HG03521 (cell line): ENCODE data around the gene DCPS.
"Not testable (repeated sequence)": the region's sequence is repeated elsewhere in the genome, so short reads cannot be mapped to it uniquely, and the experiment has no call there.

Experiments used
- ATAC-seq: cut with Tn5 transposase; IDR thresholded peaks from one replicate; pipeline ENCODE4 v1.9.1; 2021; ENCODE audit warnings: mild to moderate bottlenecking, moderate library complexity; ENCODE audit not compliant: unreplicated experiment

DCPS gene

DNA sequence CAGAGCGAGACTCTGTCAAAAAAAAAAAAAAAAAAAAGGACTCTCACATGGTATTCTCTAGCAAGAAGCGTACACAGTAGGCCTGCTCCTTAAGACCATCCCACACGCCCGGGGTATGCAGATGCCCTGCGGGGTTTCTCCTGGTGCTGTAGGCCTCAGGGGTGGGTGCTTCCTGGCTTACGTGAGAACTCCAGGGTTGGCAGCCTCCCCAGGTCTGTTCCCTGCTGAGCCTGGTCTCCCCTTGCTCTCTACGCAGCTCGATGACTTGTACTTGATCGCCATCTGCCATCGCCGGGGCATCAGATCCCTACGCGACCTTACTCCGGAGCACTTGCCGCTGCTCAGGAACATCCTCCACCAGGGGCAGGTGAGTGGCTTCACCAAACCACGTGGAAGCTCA lies 39.2 kb downstream of the DCPS start:
- ATAC-seq: no peak

DNA sequence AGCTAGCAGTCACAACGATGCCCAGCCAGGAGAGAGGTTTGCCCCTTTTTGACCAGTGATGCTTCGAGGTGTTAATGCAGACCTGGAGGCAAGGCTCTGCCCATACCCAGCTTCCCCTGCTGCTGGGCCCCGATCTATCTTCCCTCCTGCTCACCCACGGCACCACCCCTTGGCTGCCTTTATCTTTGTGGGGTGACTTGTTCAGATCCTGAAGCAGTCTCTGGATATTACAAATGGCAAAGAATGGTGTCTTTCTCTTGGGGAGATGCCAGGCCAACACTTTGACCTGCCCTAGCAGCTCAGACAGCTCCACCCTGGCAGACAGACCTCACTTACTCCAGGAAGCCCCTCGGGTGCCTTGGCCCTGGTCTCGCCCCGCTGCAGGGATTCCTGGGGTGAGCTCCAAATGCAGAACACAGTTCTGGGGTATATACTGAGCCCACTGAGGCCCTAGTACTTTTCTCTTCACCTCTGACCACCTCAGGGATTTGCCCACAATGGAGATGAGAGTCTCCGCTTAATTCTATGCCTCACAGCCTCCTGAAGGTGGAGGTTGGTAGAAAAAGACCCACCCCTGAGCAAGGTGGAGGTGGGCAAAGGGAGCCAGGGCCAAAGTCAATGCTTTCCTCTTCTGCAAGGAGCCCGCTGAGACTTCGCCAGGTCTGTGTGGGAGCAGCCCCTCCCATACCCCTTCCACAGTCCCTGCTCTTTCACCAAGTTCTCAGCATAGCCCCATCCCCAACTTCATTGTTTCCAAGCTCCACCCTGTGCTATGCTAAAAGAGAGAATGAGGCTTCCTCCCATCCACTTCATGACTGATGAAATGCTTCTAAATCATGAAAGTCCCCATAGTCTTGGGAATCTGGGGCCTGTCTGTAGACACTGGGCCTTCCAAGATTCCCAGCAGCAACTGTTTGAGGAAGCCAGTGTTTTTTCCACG lies 40.6 kb downstream of the DCPS start:
- no peak for ATAC-seq

DNA sequence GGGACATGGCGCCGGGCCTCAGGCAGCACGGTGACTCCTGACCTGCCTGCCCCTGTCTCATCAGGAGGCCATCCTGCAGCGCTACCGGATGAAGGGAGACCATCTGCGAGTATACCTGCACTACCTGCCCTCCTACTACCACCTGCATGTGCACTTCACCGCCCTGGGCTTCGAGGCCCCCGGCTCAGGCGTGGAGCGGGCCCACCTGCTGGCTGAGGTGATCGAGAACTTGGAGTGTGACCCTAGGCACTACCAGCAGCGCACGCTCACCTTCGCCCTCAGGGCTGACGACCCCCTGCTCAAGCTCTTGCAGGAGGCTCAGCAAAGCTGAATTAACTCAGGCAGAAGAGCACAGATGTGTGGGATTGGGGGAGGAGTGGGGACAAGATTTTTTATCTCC lies 41.4 kb downstream of the DCPS start:
- ATAC-seq: no peak

DNA sequence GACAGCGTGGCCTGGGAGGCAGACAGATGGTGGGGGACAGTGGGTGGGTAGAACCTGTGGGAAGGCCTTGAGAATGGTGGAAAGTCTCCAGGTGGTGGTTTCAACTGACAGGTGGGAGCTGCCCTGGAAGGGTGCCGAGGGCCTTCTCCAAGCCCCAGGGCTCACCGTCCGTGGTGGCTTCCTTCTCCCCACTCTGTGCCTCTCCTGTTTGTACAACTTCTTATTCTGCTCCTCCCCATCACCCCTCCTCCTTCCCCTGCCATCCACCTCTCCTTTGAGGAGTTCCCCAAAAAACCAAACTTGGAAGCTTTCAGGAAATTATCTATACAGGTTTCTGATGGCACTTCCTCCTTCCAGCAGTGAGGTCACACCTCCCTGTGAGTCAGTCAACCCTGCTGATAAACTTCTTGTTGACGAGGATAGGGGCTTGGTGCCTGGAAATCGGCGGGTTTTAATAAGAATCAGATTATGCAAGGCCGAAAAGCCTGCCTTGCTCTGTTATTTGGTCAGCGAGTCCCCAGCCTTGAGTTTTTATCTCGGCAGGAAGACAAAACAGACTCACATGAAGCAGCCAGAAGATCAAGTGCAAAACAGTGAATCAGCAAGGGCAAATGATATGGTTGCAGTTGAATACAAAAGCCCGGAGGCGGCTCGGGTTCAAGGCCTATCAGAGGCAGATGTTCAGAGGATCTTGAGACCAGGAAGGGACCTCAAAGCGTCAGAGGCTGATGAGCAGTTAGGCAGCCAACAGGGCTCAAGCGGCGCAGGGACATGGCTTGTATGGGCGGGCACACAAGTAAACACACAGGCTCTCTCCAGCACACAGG lies 42.1 kb downstream of the DCPS start:
- no peak for ATAC-seq

DNA sequence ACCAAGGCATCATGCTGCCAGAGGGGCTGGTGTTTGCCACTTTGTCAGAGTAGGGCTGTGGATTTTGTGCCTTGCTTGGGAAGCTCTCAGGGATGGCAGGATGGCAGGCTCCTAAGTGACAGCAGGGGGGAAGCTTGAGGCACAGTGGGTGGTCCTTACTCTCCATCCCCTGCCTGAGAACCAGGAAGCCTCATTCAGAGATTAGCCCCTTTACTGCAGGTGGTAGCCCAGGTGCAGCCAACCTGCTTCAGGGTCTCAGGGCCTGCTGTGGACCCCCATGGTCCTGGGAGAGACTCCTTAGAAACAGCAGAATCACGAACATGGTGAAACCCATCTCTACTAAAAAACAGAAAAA lies 42.7 kb downstream of the DCPS start:
- ATAC-seq: no peak

DNA sequence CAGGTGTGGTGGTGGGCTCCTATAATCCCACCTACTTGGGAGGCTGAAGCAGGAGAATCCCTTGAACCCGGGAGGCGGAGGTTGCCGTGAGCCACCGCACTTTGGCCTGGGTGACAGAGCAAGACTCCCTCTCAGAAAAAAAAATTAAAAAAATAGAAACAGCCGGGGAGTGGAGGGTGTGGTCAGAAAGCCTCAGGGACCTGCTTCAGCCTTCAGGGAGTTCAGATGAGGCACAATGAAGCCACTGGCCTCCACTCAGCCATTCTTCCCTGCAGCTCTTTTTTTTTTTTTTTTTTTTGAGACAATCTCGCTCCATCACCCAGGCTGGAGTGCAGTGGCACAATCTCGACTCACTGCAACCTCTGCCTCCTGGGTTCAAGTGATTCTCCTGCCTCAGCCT lies 43.1 kb downstream of the DCPS start:
- not testable (repeated sequence) for ATAC-seq

DNA sequence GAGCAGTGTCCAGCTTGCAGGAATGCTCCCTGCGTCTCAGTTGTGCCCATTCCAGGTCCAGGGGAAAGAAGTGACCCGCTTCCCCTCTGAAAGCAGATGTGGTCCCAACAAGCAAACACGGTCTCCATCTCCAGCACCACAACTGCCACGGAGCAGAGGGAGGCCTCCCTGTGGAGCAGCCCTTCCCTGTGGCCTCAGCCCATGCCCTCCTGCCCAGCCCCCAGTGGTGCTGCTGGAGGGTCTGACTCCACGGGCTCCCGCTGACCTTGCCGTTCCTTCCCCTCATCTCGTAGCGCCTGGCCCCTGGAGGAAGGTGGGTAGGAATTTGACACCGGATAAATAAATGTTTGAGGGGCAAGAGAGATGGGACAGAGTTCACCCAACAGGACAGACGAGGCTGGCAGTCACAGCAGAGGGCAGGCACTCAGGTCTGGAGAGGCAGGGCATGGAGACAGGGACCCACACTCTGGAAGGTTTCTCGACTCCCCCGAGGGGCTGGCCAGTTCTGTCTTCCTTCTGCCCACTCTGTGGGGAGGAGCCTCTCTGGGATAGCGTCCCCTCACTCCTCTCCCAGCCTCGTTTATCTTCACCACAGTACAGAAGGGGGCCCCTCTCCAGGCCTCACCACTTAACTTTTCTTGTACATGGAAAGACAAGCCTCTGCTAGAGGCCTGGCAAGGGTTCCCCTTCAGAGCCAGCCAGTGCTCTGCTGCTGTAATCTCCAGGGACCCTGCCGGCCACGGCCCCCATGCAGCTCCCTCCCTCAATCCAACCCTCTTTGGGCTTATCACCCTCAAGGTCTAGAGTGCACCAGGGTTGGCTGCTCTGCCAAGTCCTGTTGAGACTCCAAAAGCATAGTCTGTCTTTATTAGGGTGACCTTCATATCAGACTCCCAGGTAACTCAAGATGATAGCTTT lies 44.1 kb downstream of the DCPS start:
- no peak for ATAC-seq

DNA sequence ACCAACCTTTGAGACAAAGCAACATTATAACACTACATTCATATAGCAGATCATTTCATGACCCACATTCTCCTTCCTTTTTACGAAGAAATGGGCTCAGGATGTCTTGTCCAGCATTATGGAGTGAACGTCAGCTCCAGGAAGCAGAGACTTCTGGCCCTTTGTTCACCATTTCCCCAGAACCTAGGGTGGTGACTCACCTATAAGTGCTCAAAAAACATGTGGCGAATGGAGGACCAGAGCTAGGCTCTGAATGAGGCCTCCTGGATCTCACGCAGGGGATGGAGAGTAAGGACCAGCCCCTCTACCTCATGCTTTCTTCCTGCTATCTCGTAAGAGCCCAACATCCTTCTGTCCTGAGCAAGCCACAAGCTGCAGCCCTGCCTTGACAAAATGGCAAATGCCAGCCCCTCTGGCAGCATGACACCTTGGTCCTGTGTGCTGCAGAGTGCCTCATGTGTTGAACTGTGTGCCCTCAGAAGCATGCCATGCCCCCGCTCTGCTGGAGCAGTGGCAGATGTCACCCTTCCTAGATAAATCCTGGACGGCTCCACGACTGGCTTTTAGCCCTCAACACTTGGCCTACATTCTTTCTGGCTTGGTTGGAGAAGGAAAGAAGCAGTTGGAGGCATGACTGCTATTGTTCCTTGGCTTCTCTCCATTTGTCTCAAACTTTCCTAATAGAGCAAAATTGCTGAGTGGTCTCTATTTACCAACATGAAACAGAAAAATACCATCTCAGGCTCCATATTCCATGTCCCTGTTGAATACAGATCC lies 45.1 kb downstream of the DCPS start:
- ATAC-seq: no peak

DNA sequence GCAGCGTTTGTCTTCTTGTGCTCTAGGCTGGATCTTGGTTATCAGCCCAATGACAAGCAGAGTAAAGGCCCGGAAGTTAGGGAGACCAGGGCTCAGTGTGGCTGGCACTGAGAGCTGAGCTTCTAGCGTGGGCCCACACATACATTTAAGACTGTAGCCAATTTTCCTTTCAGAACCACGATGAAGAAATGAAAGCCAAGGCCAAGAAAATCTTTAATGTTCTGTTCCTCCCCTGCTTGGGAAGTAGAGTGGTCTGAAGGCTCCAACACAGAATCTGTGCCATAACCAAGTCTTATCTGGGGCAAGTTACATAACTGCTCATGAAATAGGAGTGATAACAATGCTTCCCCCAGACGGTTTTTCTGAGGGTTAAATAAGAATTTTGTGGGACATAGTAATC lies 47.0 kb downstream of the DCPS start:
- no peak for ATAC-seq

DNA sequence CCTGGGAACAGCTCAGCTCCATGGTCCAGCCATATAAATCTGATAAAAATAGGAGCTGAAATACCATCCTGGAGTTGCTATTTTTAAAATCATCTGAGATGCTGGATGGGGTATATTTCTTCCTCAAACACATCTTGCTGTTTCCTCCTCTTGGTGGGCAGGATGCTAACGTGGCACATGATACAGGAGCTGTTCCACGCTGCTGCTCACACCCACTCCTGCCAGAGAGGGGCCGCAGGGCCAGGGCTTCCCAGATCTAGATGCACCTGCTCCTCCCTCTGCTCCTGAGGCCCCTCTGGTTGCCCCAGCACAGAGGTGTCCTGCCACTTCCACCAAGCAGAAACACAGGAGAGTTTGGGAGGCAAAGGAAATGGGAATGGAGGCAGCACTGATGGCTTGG lies 48.3 kb downstream of the DCPS start:
- no peak for ATAC-seq

DNA sequence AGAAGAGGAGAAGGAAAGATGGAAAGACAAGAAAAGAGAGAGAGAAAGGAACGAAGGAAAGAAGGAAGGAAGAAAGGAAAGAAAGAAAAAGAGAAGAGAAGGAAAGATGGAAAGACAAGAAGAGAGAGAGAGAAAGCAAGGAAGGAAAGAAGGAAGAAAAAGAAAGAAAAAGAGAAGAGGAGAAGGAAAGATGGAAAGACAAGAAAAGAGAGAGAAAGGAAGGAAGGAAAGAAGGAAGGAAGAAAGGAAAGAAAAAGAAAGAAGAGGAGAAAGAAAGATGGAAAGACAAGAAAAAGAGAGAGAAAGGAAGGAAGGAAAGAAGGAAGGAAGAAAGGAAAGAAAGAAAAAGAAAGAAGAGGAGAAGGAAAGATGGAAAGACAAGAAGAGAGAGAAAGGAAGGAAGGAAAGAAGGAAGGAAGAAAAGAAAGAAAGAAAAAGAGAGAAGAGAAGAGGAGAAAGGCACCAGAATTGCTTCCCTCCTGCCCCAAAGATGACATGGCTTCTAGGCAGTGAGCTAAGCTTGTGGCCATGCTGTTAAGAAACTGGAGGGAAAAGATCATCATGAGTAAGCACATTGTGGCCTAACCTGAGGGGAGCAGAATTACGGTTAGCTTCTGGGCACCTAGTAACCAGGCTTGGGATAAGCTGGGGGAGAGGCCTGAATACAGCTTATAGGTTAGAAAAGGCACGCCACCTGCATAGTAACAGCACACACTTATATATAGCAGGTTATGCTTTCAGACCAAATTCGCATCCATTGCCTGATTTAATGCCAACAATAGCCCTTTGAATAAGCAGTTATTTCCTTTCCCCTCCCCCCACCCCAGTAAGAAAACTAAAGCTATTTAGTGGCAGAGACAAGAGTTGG lies 49.3 kb downstream of the DCPS start:
- no peak for ATAC-seq

DNA sequence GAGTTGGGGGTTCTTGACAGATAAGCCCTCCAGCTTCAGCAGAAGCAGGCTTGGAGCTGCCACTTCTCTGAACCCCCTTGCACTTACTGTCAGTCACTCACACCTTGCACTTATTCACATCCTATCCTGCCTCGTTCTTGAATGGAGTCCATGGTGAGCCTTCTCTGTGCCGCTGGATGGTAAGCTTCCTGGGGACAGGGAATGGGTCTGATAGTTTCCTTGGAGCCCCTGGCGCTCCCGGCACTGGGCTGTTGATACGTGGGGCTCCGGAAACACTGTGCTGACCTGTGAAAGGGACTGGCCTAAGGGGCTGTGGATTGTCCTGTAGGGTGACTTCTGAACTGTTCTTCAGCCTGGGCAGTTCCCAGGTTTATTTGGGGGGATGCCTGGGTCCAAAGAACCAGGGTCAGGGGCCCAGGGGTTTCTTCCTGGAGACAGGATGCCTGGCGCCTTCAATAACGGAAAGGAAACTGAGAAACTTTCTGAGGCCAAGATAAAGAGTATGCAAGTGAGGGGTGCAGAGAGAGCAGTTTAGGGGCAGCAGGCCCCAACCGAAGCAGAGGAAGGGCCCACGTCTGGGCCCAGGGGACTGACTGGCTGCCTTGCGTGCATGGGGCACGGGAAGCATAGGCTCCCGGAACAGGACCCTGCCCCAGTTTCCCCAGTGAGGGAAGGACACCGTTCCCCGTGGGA lies 50.9 kb downstream of the DCPS start:
- peak; percentile 18 for ATAC-seq

DNA sequence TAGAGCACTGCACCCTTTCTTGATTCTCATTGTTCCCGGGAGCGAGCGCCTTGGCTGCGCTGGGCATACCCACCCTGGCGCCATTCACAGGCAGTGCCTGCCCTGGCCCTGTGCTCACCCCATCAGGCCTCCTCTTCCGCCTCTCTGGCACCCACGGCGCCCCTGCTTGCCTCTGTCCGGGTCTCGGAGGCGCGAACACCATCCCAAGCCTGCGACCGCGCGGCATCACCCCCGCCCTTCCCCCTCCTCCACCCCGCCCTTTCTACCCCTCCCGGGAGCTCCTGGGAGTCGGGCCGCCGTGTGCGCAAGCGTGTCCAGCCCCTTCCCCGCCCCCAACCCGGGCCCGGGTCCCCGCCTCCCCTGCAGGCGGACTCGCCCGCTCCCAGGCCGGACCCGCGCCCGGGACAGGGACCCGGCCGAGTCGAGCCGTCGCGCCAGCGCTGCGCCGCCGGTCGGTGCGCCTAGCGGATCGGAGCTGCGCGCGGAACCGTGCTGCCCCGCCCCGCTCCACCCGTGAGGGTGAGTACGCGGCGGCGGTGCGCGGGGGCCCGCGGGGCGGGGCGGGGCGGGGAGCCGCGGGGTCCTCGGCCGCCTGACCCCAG lies 51.6 kb downstream of the DCPS start, which contains the start of gene ST3GAL4:
Gene ST3GAL4 (plus strand): TSS at position 363 of the 602 bp plus-strand sequence. CDS start 50,470 bp downstream, outside the sequence.
- peak; percentile 48 for ATAC-seq

DNA sequence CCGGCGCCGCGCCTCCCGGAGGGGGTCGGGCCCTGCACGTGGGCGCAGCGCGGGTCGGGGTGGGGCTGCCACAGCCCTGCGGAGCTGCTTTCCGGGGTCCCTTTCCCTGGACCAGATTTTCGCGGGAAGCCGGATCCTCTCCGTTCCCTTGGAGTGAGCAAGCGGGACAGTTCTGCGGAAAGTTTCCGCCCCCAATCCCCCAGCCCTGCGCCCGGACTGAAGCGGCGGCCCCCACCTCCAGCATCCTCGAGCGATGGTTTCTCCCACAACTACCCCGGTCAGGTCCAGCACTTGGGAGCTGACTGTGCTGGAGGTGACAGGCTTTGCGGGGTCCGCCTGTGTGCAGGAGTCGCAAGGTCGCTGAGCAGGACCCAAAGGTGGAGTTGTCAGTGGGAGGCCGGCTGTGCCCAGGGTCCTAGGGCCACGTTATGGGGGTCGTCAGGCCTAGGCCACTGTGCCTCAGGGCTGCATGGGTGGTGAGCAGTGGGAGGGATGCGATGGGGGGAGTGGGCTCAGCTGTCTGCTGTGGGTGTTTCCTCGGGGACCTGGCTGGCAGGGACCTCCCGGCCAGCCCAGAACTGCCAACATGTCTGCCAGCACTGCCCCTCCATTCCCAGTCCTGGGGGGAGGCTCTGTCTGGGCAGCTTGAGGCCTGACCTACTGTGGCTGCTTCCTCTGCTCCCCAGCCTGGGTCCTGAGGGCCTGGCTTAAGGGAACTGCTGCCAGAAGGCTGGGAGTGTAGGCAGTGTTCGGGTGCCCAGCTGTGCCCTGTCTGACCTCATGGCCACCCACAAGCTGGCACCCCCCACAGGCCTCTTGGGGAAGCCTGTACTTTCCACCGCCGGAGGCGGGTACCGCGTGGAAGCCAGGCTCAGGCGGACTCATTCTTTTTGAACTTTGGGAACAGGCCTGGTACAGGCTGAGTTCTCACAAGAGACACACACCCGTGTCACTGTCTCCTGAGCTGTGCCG lies 52.4 kb downstream of the DCPS start:
- ATAC-seq: peak; percentile 12

DNA sequence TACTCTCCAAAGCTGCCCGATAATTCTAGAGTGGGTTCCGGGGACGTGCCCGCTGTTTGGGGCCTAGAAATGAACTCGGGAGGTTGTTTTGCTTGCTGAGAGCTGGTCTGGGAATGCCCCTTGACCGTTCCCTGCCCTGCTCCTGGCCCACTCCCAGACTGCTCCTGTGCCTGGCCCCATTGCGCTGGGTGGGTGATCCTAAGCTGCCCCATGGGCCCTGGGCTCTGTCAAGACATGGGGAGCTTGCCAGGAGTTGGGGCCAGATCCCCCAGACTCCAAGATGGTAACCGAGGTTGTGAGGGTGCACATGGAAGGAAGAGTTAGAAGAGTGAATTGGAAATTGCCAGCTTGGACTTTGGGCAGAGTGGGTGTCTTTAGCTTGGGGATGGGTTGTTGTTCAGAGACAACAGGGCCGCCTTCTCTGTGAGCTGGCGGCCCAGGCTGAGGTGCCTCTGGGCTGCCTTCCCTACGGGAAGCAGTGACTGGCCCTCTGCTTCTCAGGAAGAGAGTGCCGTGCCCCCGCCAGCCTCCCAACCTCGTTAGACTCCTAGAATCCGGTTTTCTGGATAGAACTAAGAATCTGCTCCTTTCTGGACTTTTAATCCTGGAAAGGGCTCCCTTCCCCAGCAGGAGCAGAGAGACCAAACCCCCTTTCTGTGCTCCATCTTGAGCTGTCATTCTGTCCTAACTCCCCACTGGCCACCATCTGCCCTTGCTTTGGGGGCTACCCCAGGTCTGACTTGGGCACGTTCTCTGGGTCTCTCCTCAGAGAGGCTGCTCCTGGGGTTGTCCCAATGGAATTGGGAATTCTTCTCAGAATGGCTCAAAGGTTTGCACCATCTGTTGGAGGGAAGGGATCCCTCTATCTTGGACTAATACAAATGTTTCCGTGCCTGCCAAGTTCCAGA lies 53.4 kb downstream of the DCPS start:
- ATAC-seq: no peak
